HG02571 (cell line): ENCODE results near the gene NPAS3.

Experiments used
- ATAC-seq: cut with Tn5 transposase; IDR thresholded peaks from one replicate; pipeline ENCODE4 v1.9.1; 2021; ENCODE audit warnings: mild to moderate bottlenecking, moderate library complexity; ENCODE audit not compliant: unreplicated experiment

NPAS3 gene

DNA sequence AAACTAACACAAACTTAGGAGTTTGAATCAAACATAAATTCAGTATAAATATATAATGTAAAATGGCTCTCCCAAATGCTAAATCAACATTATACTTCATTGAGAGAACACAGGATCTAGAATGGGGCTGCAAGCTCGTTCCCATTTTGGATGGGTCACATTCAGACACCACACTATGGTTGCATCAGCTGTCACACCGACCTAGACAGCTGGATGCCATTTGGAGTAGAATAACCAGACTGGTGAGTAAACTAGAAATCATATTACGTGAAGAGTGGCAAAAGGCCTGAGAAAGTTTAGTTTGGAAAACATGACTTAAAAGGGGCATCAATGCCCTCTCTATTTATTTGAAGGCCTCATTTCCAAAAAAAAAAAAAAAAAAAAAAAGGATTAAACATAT lies 430.4 kb downstream of the NPAS3 start:
- ATAC-seq: no peak

DNA sequence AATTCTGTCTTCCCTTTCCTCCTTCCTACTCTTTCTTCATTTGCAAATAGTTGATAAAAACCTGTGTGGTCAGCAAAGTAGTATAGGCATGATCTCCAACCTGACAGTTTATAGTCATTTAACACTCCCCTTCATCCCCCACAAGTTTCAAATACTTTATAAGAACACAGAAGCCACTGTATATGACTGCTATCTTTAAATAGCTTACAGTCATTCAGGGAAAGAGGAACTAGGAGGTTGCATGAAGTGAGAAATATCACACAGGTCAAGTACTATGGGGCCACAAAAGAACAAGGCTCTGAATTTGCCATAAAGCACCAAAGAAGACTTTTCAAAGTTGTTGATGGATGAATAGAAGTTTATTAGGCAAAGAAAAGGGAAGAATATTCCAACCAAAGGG lies 431.3 kb downstream of the NPAS3 start:
- ATAC-seq: peak; percentile 96

DNA sequence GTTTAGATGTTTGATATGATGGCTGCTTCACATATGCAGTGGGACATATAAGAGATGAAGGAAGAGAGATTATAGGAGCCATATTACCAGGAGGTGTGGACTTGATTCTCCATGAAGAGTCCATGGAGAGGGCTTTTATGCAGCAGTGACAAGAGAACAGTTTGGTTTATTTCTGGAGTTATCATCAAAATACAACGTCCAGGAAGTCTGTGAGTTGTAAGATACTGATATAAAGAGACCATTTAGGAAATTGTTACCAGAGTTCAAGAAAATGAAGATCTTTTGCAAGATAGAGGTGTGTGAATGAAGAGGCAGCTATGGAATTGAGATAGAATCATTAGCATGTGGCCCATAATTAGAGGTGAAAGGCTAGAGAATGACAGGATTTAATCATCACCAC lies 431.7 kb downstream of the NPAS3 start:
- peak; percentile 11 for ATAC-seq

DNA sequence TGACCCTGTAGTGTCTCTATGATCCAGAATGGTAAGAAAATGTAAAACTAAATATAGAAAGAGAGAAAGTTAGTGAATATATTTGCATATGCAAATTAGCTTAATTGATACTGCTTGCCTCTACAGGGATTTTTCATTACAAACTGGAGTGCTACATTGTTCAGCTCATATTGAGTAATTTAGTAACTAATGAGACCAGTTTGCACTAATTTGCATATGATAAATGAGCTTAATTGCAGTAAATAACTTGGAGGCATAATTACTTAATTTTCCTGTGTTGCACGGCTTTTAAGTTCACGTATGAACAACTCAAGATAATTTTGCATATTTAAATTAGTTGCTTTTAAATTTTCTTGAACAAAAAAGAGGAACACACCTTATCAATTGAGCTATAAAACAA lies 436.5 kb downstream of the NPAS3 start:
- no peak for ATAC-seq

DNA sequence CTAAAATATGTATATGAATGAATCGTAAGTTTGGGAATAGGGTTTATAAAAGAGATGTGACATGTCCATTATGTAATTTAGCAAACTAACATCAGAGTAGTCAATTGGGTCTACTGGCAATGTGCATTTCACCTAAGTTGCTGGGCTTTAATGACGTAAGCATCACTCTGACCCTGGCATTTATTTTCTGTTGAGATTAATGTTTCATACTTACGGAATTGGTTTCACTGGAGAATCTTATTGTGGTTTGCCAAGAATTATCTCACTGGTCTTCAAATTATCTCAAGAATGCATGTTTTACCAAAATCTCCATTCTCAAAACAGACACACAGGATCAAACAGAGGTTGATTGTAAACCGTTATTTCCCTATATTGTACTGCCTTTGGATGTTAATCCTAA lies 437.1 kb downstream of the NPAS3 start:
- ATAC-seq: no peak

DNA sequence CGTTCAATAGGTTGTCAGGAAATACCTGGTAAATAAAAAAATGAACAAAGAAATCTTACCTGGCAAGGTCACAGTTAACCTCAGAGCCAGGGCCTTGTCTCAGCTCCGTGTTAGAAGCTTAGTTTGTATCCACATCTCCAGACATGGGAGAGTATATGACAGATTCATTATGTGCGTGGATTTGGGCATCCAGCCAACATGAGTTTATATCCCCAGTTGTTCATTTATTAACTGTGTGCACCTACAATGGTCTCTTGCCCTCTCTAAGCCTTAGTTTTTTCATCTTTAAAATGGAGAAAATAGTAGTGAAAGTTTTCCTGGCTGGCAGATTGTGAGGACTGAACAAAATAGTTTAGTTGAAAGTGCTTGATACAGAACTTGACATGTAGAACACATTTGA lies 437.8 kb downstream of the NPAS3 start:
- no peak for ATAC-seq

DNA sequence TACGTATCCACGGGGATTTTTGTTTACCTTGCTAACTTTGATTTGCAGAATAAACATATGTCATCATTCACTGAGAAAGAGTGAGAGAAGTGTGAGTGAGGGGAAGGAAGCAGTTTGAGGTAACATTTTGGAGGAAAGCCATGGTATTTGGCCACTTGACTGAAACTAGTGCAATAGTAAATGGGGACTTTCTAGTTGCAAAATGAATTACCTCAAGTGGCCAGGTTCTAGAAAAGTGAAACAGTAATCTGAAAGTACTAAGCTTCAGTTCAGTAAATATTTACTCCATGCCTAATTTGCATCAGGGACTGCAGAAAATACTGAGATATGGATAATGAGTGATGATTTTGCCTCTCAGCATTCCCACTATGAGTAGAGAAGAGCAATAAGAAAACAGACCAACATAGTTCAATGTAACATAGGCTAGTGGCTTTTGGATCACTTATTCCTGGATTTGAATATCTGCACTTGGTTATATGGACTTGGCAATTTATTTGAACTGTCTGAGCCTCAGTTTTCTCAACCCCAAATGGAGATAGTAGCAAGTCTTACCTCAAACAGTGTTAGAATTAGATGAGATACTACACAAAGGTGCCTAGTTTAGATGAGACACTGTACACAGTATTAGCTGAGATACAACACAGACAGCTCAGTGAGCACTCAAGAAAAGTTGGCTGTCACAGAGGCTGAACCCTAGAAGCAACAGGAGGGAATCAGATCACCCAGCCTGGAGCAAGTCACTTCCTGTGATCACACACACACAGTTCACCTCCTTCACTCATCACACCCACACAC lies 439.1 kb downstream of the NPAS3 start:
- peak; percentile 69 for ATAC-seq

DNA sequence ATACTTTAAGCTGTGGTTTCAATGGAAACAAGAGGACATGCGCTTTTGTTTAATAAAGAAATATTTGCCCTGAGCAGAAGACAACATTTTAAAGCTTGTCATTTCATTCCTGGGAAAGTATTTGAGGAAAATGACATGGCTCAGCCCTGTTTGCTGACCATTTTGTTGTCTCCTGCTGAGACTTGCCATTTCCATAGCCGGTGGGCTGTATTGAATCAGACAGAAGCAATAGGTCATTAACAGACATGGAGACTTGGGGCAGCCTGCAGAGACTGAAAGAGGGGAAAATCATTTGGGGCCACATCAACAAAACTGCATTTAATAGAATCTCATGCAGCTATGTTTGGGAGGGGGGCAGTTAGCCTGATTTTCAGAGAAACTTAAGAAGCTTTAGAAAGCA lies 443.0 kb downstream of the NPAS3 start:
- no peak for ATAC-seq

DNA sequence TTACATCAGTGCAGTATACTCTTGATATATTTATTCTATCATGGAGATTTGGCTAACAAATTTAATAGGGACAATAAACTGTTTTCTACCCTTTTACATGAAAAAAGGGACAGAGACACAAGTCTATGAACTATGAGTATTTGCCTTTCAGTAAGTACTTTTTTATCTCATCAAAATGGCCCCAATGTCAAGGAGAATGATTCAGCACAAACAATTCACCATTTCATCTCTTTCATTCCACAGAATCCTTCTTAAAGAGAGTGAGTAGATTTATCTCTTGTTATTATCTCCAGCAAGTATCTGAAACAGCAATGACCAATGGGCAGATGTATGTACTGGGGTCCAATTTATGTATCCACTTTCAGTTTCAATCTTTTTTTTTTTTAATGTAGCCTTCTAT lies 447.5 kb downstream of the NPAS3 start:
- no peak for ATAC-seq

DNA sequence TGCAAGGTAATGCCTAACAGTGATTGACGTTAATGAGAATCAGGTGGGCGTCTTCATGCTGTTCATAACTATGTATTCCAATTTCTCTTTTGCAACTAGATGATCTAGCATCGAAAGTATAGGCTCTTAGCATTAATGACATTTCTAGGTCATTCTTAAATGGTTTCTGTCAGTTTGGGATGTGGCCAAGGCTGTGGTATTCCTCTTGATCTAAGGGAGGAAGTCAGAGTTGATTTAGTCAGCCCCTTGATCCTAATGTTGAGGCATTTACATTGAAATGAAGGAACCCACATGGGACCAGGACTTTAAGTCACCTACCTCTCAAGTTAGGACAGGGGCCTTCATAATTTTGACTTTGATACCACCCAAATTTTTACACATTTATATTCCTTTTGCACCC lies 448.1 kb downstream of the NPAS3 start:
- no peak for ATAC-seq

DNA sequence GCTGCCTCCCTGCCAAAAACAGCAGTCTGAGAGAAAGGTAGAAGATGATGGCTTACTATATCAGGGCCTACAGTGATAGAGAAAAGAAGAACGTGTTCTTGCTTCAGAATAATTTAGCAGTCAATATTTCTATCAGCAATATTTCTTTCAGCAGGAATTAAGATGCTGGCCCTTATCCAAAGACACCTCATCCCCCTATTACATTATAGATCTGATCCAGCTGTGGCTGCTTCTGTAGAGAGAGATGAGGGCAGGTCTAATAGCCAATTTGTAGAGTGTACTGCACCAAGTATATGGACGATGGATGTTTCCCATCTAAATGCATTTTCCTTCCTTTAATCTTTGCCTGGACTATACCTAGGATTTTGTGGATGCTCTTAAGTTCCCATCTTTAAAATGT lies 451.7 kb downstream of the NPAS3 start:
- no peak for ATAC-seq

DNA sequence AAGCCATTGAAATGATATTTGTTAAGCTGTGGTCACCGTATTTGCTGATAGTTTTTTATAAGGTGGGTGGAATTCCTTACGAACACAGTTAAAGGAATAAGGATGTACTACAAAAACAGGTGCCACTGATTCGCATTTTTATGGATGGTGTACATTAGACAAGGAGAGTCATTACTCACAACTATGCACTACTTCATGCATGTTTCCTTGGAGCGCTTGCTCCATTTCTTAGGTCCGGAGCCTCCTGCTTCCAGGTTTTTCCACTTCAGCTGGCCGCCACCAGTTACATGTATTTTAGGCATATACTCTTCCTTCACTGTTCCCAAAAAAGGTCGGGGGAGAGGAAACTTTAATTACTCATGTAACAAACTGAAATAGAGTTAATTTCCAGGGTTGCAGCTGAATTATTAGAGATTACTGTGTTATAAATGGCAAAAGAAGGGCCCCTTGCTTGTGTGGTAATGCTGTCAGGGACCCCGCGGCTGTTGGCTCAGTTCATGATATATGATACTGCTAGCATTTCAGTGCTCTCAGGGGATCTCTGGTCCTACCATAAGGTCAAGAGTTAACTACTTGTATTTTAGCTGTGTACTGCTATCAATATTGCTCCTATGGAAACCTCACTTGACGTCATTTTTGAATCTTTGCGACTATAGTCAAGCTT lies 454.7 kb downstream of the NPAS3 start:
- no peak for ATAC-seq

DNA sequence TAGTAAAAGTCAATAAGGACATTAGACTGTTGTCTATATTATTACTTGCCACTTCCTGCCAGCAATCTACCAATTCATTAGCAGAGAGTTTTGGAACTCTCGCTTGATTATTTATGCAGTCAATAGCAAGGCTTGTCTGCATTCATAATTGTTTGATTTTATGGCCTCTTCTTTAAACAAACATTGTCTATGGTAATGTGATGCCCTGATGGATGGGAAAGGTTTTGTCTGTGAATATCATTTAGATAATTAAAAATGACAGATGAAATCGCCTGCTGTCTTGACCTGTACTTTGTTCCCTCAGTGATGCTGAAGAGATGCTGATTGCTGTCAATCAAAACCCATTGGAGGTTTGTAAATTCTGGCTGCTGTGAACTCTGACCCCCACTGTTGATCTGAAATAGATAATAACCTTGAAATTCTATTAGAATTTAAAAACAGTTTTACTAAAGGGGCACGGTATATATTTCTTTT lies 455.3 kb downstream of the NPAS3 start:
- ATAC-seq: no peak

DNA sequence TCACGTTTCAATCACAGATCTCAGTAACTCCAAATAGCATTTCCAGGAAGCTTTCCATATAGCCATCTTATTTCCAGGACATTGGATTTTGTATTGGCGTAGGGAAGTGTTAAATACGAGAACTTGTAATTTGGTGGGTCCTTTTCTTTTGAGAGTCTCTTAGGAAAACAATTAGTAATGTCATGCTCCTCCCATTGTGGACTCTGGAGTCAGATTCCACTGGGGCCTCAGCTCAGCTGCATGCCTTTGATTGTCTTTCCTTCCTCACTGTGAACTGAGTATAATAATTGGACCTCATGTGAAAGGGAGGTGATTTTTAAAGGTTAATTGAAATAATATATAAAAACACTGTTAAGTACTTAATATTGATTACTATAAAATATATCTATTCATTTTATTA lies 462.6 kb downstream of the NPAS3 start:
- no peak for ATAC-seq

DNA sequence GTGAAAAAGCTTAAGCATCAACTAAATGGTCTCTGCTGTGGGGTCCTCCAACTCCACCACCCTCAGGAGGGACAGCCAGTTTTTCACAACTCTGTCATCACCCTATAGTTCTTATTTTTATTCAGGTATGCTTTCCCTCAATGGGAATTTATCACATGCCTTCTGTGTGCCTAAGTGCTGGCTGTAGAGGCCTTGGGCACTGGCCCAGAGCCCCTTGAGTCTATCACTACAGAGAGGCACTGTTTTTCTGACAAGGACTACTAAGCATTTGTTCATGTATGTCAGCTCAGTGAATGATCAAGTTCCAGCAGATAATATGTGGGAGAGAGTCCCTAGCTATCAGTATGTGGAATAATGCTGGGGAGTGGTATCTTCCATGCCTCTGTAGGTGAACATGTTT lies 463.9 kb downstream of the NPAS3 start:
- ATAC-seq: no peak

DNA sequence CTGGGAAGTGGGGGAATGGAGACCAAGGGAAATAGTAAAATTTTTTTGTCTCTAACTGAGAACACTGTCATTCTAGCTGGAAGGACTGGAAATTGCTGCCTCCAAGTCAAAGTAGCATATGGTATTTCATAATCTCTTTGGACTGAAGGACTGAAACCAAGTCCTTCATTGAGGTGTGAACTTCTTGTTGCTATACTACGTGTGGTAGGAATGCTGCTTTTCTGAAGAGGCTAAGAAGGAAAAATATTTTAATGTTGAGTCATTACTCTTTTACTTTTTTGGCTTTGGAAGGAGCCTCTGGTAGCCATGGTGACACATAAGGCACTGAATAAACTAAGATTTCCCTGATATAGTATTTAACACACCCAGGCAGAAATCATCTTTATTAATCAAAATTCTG lies 465.4 kb downstream of the NPAS3 start:
- no peak for ATAC-seq

DNA sequence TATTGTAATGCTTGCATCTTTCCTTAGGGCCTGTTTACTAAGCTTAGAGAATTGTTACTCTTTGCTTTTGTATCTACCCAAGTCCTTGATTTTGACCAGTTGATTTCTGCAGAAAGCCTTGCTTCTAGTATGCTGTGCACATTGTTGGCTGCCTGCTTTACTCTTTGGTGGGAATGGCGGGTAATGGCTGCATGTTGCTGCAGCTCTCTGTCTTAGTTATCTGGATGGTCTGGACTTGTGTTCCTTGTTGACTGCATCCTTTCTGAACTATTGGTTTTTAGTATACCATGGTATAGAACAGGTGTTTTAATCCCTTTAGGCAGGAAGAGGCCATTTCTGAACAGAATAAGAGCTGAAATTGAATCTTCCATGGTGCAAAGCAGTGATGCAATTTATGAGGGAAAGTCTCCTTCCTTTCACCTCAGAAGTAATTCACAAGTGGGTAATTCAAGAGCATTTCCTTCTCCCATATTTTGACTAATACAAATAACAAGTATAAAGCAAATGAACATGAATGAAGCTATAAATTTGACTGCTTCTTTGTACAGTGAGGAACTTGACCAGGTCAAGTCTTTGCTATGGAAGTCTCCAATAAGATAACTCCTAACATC lies 466.4 kb downstream of the NPAS3 start:
- ATAC-seq: no peak

DNA sequence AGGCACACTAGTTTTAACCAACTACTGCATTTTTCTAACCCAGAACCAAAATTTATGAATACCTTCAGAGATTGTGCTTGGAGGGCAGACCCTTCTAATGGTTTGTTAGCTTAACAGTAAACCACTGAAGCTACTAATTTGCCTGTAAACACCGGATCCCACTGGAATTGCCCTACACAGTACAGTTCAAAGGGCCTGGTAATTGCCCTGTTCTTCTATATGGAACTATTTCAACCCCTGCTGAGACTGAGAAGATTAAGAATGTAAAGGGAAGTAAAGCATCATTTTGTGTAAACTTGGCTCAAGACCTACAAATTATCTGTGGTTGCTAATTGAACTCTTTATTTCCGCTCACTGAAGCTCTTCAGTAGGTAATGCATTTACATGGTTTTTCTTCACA lies 468.1 kb downstream of the NPAS3 start:
- ATAC-seq: no peak

DNA sequence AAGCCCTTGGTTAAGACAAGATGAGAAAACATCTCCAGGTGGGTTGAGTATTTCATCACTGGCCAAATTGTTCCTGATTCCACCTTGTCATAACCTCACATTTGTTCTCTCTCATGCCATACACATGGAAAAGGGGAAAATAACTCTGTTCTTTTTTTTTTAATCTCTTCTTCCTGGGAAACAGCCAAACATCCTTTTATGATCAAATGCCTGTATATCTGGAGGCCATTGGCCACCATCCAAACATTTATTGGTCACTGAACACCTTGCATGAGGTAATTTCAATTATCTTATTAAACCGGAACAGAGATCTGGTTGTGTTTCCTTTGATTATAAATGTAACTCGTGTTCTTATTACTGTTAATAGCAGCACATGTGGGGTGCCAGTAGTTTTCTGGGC lies 469.6 kb downstream of the NPAS3 start:
- ATAC-seq: no peak

DNA sequence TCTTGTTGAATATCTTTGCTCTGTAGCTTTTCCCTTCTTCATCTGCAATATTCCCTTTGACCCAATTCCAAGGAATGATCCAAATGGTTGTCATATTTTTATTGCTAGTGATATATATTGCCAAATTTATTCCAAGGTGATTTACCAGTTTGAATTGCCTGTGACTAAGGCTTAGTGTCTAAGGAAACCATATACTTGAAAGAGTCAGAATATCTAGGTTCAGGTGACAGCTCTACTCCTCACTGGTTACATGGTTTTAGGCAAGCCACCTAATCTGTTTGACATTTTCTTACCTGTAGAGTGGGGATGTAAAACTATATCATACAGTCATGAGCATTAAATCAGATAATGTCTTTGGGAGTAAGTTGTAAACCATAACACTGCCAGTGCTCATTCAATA lies 473.8 kb downstream of the NPAS3 start:
- ATAC-seq: no peak

DNA sequence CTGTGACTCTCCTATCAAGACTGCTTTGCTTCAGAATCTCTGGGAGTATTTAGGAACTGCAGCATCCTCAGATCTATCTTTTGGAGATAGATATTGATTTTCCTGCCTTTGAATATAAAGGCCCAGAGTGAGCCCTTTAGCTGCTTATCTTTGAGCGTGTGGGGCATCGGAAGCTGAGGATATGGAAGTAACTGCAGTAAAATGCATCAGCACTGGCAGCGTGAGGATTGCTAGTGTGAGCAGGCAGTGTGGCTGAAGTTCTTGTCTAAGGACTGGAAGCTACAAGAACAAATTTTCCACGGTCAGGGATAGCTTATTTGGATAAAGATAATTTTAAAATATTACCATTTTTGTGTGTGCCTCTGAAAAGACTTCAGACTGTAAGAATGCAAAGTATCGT lies 474.7 kb downstream of the NPAS3 start:
- ATAC-seq: no peak

DNA sequence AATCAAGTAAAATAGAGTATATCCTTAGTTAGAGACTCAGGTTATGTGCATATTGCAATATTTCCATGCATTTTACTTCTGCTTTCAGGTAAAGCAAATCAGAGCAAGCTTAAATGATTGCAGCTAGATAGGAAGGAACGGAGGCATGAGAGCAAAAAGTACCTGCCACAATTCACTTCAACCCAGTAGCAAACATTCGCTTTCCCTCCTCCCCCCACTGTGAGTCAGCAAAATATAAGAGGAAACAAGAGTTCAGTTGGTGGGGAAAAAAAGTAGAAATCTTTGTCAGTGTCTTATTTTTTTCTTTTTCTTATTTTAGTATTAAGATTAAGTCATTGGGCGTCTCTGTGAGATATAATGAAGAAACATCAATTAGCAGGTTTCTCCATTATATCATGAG lies 475.4 kb downstream of the NPAS3 start:
- ATAC-seq: no peak
